ENCODE measurements around the gene TEX11. TPM values are rescaled to one million over a fixed set of nuclear protein-coding genes. Genes with fewer than 3 reads are reported as not detected.

Gene TEX11
- total and polyA plus RNA-seq, 2 donors (not counting 1 experiment from before 2014, with no cell fraction given) = not detected

- no peaks in the 10 kb centered on the region for H3K9me3 ChIP-seq (ENCODE audit: control insufficient read depth, insufficient read depth, low read depth, low read length)
- no peak overlapping the region for H3K4me2 ChIP-seq (ENCODE audit: extremely low read depth, insufficient read depth, low read length)
- H3K4me3 ChIP-seq (replicated peaks in 1 of 4; ENCODE audit: control extremely low read depth in 1 of 4, insufficient read depth in 1 of 4, low read depth in 3 of 4, low read length in 4 of 4) = no peak overlapping the region
- H3K4me1 ChIP-seq (ENCODE audit: control insufficient read depth, extremely low read depth, insufficient read depth, low read length) = no peaks in the 10 kb centered on the region
- no peaks in the 10 kb centered on the region for H3K79me2 ChIP-seq (ENCODE audit: control insufficient read depth, insufficient read depth, low read length)
- no peak overlapping the region for H3K27ac ChIP-seq (ENCODE audit: insufficient read depth, low read length)
- H4K20me1 ChIP-seq (ENCODE audit: control insufficient read depth, extremely low read depth, insufficient read depth, low read length) = no peaks in the 10 kb centered on the region
- TF ChIP-seq EZH2 (IDR thresholded peaks at IDR 0.05; ENCODE audit: low read length, missing control alignments) = no peak
- TF ChIP-seq, protein P1, sequence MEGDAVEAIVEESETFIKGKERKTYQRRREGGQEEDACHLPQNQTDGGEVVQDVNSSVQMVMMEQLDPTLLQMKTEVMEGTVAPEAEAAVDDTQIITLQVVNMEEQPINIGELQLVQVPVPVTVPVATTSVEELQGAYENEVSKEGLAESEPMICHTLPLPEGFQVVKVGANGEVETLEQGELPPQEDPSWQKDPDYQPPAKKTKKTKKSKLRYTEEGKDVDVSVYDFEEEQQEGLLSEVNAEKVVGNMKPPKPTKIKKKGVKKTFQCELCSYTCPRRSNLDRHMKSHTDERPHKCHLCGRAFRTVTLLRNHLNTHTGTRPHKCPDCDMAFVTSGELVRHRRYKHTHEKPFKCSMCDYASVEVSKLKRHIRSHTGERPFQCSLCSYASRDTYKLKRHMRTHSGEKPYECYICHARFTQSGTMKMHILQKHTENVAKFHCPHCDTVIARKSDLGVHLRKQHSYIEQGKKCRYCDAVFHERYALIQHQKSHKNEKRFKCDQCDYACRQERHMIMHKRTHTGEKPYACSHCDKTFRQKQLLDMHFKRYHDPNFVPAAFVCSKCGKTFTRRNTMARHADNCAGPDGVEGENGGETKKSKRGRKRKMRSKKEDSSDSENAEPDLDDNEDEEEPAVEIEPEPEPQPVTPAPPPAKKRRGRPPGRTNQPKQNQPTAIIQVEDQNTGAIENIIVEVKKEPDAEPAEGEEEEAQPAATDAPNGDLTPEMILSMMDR (conservative IDR thresholded peaks at IDR 0.05 in 1 of 2, IDR thresholded peaks at IDR 0.05 in 1 of 2; ENCODE audit: low read depth in 1 of 2, low read length in 2 of 2) = no peak
- no peak overlapping the region for H2AFZ ChIP-seq (ENCODE audit: low read length)
- H3K36me3 ChIP-seq (ENCODE audit: control insufficient read depth, insufficient read depth, low read length) = no peaks in the 10 kb centered on the region
- DNase-seq (ENCODE audit: low read depth in 2 of 2) = no peak
- no peak overlapping the region for H3K9ac ChIP-seq (ENCODE audit: insufficient read depth, low read length)
- H3K27me3 ChIP-seq (ENCODE audit: control insufficient read depth, insufficient read depth, low read length) = no peaks in the 10 kb centered on the region
Measured at GRCh38 chrX:70774223-70774622, 134.3 kb downstream of the TEX11 start.

- Histone ChIP-seq H3K4me3 (replicated peaks in 1 of 4; ENCODE audit: control extremely low read depth in 1 of 4, insufficient read depth in 1 of 4, low read depth in 3 of 4, low read length in 4 of 4) (no peak overlapping the region), H3K4me2 (ENCODE audit: extremely low read depth, insufficient read depth, low read length) (no peak overlapping the region), H2AFZ (ENCODE audit: low read length) (no peak overlapping the region), H3K27me3 (ENCODE audit: control insufficient read depth, insufficient read depth, low read length) (no peaks in the 10 kb centered on the region), H3K79me2 (ENCODE audit: control insufficient read depth, insufficient read depth, low read length) (no peaks in the 10 kb centered on the region), H3K4me1 (ENCODE audit: control insufficient read depth, extremely low read depth, insufficient read depth, low read length) (no peaks in the 10 kb centered on the region), H4K20me1 (ENCODE audit: control insufficient read depth, extremely low read depth, insufficient read depth, low read length) (no peaks in the 10 kb centered on the region), H3K36me3 (ENCODE audit: control insufficient read depth, insufficient read depth, low read length) (no peaks in the 10 kb centered on the region), H3K27ac (ENCODE audit: insufficient read depth, low read length) (no peak overlapping the region), H3K9ac (ENCODE audit: insufficient read depth, low read length) (no peak overlapping the region), H3K9me3 (ENCODE audit: control insufficient read depth, insufficient read depth, low read depth, low read length) (no peaks in the 10 kb centered on the region)
- DNase-seq (ENCODE audit: low read depth in 2 of 2) = peak in 1 of 2 donors; percentile 5
- no peak for TF ChIP-seq EZH2 (IDR thresholded peaks at IDR 0.05; ENCODE audit: low read length, missing control alignments)
- TF ChIP-seq, protein P1 (conservative IDR thresholded peaks at IDR 0.05 in 1 of 2, IDR thresholded peaks at IDR 0.05 in 1 of 2; ENCODE audit: low read depth in 1 of 2, low read length in 2 of 2) = no peak
Measured at GRCh38 chrX:70769659-70770227, 138.8 kb downstream of the TEX11 start.

DNA sequence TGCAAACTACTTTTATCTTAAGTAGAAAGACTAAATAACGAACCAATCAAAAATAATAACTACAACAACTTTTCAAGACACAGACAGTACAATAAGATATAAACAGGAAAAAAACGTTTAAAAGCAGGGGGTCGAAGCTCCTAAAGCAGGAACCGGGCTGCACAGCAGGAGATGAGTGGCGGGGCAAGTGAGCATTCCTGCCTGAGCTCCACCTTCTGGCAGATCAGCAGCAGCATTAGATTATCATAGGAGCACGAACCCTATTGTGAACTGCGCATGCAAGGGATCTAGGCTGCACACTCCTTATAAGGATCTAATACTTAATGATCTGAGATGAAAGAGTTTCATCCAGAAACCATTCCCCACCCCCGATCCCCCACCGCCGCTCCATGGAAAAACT is 146.2 kb downstream of the TEX11 start:
- Histone ChIP-seq H3K4me2 (ENCODE audit: extremely low read depth, insufficient read depth, low read length) (no peak overlapping the region), H3K27ac (ENCODE audit: insufficient read depth, low read length) (no peak overlapping the region), H3K9me3 (ENCODE audit: control insufficient read depth, insufficient read depth, low read depth, low read length) (no peaks in the 10 kb centered on the region), H4K20me1 (ENCODE audit: control insufficient read depth, extremely low read depth, insufficient read depth, low read length) (no peaks in the 10 kb centered on the region), H3K79me2 (ENCODE audit: control insufficient read depth, insufficient read depth, low read length) (no peaks in the 10 kb centered on the region), H3K4me3 (replicated peaks in 1 of 4; ENCODE audit: control extremely low read depth in 1 of 4, insufficient read depth in 1 of 4, low read depth in 3 of 4, low read length in 4 of 4) (no peak overlapping the region), H2AFZ (ENCODE audit: low read length) (no peak overlapping the region), H3K9ac (ENCODE audit: insufficient read depth, low read length) (no peak overlapping the region), H3K27me3 (ENCODE audit: control insufficient read depth, insufficient read depth, low read length) (no peaks in the 10 kb centered on the region), H3K36me3 (ENCODE audit: control insufficient read depth, insufficient read depth, low read length) (no peaks in the 10 kb centered on the region), H3K4me1 (ENCODE audit: control insufficient read depth, extremely low read depth, insufficient read depth, low read length) (no peaks in the 10 kb centered on the region)
- no peak for TF ChIP-seq EZH2 (IDR thresholded peaks at IDR 0.05; ENCODE audit: low read length, missing control alignments)
- TF ChIP-seq, protein P1 (conservative IDR thresholded peaks at IDR 0.05 in 1 of 2, IDR thresholded peaks at IDR 0.05 in 1 of 2; ENCODE audit: low read depth in 1 of 2, low read length in 2 of 2) = no peak
- no peak for DNase-seq (ENCODE audit: low read depth in 2 of 2)
